Vagina (tissue), 2 donors: ENCODE data around the gene ATP2B2. TPM values are rescaled to one million over a fixed set of nuclear protein-coding genes. Genes with fewer than 3 reads are reported as not detected.

Experiments
- DNase-seq, 2 donors: peaks; one replicate each; pipeline ENCODE4 v3.0.0-alpha.2; 2017; ENCODE audit errors: extremely low spot score in 2 of 2
- H3K27ac ChIP-seq: fragments of 200-600 bp; sonication (generic); one replicate; pipeline ENCODE4 v1.5.1; 2019
- H3K27me3 ChIP-seq: fragments of 200-600 bp; sonication (generic); one replicate; pipeline ENCODE4 v1.5.1; 2019
- H3K36me3 ChIP-seq, 2 donors: fragments of 200-600 bp; sonication (generic); one replicate each; pipeline ENCODE4 v1.5.1; 2017 to 2019
- H3K4me1 ChIP-seq: fragments of 200-600 bp; sonication (generic); one replicate; pipeline ENCODE4 v1.5.1; 2019
- H3K4me3 ChIP-seq, 2 donors: fragments of 200-600 bp; sonication (generic); 1 replicate in 1 of 2; 2 replicates in 1 of 2; pipeline ENCODE4 v1.5.1; 2016 to 2019
- H3K9me3 ChIP-seq: fragments of 200-600 bp; sonication (generic); one replicate; pipeline ENCODE4 v1.5.1; 2019
- POLR2A ChIP-seq, 2 donors: fragments of 450-650 bp; IDR thresholded peaks; one replicate each; pipeline ENCODE4 v1.6.1; 2017; ENCODE audit warnings: antibody characterized with exemption in 2 of 2, mild to moderate bottlenecking in 2 of 2, moderate library complexity in 2 of 2
- POLR2AphosphoS5 ChIP-seq, 2 donors: sonication (generic); formaldehyde crosslinking; IDR thresholded peaks; one replicate each; pipeline ENCODE4 v1.9.0; 2017; ENCODE audit warnings: antibody characterized with exemption in 2 of 2, mild to moderate bottlenecking in 2 of 2, low read depth in 1 of 2; ENCODE audit not compliant: insufficient read depth in 1 of 2
- intact Hi-C: fragments of 100-400 bp; cut with DNase I; formaldehyde crosslinking; loops from one replicate; pipeline ENCODE4 v1.15.1; 2023
- total RNA-seq: library from RNA; depleted of rRNA; stranded (reverse); fragments of >200 nt; gene quantifications from one replicate; pipeline ENCODE4 v1.2.3, GENCODE V29; 2016
- TF ChIP-seq, protein P1 (sequence below), 3 experiments: fragments of 450-650 bp in 2 of 3; fragments of 200-600 bp in 1 of 3; sonication (generic) in 1 of 3; IDR thresholded peaks; one replicate each; pipeline ENCODE4 v1.5.1; 2017 to 2019; ENCODE audit warnings: antibody characterized with exemption in 3 of 3, mild to moderate bottlenecking in 2 of 3, moderate library complexity in 2 of 3

ATP2B2 gene
- total RNA-seq, 1 donor from 2014 or later, result 0.25 TPM

DNA sequence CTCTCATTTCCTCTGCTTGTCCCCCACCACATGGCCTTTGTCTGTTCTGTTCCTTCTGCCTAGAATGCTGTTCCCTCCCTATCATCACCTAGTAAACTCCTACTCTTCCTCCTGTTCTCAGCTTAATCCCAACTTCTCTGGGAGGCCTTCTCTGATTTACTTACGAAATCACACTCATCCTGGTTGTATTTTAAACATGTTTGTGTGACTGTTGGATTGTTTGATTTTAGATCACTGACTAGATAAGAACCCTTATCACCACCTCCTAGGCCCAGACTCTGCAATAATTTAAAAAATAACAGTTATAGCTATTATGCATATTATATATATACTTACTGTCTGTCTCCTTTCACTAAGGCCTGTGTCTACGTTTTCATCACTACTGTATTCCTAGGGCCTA, 26.1 kb downstream of the ATP2B2 start:
- H3K36me3 ChIP-seq, result no peaks in the 10 kb centered on the region
- H3K27me3 ChIP-seq, result no peaks in the 10 kb centered on the region
- TF ChIP-seq POLR2A (IDR thresholded peaks at IDR 0.05), result no peak
- TF ChIP-seq, protein P1, sequence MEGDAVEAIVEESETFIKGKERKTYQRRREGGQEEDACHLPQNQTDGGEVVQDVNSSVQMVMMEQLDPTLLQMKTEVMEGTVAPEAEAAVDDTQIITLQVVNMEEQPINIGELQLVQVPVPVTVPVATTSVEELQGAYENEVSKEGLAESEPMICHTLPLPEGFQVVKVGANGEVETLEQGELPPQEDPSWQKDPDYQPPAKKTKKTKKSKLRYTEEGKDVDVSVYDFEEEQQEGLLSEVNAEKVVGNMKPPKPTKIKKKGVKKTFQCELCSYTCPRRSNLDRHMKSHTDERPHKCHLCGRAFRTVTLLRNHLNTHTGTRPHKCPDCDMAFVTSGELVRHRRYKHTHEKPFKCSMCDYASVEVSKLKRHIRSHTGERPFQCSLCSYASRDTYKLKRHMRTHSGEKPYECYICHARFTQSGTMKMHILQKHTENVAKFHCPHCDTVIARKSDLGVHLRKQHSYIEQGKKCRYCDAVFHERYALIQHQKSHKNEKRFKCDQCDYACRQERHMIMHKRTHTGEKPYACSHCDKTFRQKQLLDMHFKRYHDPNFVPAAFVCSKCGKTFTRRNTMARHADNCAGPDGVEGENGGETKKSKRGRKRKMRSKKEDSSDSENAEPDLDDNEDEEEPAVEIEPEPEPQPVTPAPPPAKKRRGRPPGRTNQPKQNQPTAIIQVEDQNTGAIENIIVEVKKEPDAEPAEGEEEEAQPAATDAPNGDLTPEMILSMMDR (IDR thresholded peaks at IDR 0.05), result no peak
- no peak overlapping the region for H3K4me3 ChIP-seq
- no peaks in the 10 kb centered on the region for H3K9me3 ChIP-seq
- H3K4me1 ChIP-seq, result no peaks in the 10 kb centered on the region
- no peak for DNase-seq
- H3K27ac ChIP-seq, result no peak overlapping the region
- intact Hi-C loops, result no loop called here

DNA sequence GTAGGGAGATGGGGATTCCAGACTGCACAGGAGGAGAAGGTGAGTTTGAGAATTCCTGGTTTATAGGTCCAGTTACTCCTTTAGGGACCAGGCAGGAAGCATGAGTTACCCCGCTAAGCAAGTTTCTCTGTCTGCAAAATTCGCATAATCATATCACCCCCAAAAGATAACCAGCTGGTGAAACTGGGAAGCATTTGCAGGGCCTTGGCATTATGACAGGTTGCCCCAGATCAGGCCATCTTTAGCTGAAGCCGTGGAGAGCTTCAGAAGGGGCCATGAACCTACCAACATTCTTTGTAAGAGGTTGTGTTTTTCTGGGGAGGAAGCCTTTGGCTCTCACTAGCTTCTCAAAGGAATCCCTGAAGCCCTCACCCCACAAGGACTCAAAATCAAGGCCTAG, 29.4 kb downstream of the ATP2B2 start:
- H3K9me3 ChIP-seq, result no peaks in the 10 kb centered on the region
- no peaks in the 10 kb centered on the region for H3K4me1 ChIP-seq
- no peaks in the 10 kb centered on the region for H3K27me3 ChIP-seq
- intact Hi-C loops, result no loop called here
- H3K27ac ChIP-seq, result no peak overlapping the region
- no peak overlapping the region for H3K4me3 ChIP-seq
- H3K36me3 ChIP-seq, result no peaks in the 10 kb centered on the region
- TF ChIP-seq POLR2AphosphoS5 (IDR thresholded peaks at IDR 0.05; ENCODE audit: insufficient read depth in 1 of 2, low read depth in 1 of 2) (no peak), POLR2A (IDR thresholded peaks at IDR 0.05) (no peak)
- TF ChIP-seq, protein P1 (IDR thresholded peaks at IDR 0.05), result no peak
- DNase-seq, result no peak

DNA sequence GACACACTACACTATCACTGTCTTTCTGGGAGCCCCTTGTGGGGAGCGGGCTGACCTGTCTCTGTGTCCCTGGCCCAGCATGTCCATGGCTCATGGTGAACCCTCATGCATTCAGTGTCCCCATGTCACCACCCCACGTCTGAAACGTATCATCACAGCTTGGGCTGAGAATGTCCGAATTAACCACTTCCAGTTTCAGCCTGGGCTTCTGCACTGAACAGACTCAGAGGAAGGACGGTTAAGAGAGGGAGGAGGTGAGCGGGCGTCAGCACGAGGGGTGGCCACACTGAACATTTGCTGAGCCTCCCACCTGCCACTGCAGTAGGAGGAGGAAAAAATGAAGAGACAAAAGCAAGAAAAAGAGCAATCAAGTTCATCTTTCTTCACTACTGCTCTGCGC, 30.5 kb downstream of the ATP2B2 start:
- no peaks in the 10 kb centered on the region for H3K36me3 ChIP-seq
- H3K4me3 ChIP-seq, result no peak overlapping the region
- no peak overlapping the region for H3K27ac ChIP-seq
- no peaks in the 10 kb centered on the region for H3K4me1 ChIP-seq
- H3K27me3 ChIP-seq, result no peaks in the 10 kb centered on the region
- intact Hi-C loops, result no loop called here
- DNase-seq, result no peak
- no peaks in the 10 kb centered on the region for H3K9me3 ChIP-seq
- TF ChIP-seq POLR2A (IDR thresholded peaks at IDR 0.05) (no peak), POLR2AphosphoS5 (IDR thresholded peaks at IDR 0.05; ENCODE audit: insufficient read depth in 1 of 2, low read depth in 1 of 2) (no peak)
- TF ChIP-seq, protein P1 (IDR thresholded peaks at IDR 0.05), result no peak

DNA sequence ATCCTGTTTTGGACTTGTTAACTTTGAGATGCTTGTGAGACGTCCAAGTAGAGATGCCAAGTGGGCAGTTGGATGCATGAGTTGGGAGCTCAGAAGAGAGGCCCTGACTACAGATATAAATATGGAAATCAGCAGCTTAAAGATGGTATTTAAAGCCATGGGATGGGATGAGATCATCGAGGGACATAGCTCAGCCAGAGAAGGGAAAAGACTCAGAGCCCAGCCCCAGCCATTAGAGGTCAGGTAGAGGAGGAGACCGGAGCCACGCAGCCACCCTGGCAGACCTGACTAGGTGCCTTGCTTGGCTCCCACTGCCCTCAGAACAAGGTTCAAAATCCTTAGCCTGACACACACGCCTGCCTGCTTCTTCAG, 31.1 kb downstream of the ATP2B2 start:
- H3K36me3 ChIP-seq, result no peaks in the 10 kb centered on the region
- no peaks in the 10 kb centered on the region for H3K9me3 ChIP-seq
- no peaks in the 10 kb centered on the region for H3K27me3 ChIP-seq
- H3K4me1 ChIP-seq, result no peaks in the 10 kb centered on the region
- no peak for DNase-seq
- H3K27ac ChIP-seq, result no peak overlapping the region
- intact Hi-C loops, result no loop called here
- no peak overlapping the region for H3K4me3 ChIP-seq
- TF ChIP-seq POLR2AphosphoS5 (IDR thresholded peaks at IDR 0.05; ENCODE audit: insufficient read depth in 1 of 2, low read depth in 1 of 2), result no peak
- no peak for TF ChIP-seq POLR2A (IDR thresholded peaks at IDR 0.05)
- TF ChIP-seq, protein P1 (IDR thresholded peaks at IDR 0.05), result no peak

DNA sequence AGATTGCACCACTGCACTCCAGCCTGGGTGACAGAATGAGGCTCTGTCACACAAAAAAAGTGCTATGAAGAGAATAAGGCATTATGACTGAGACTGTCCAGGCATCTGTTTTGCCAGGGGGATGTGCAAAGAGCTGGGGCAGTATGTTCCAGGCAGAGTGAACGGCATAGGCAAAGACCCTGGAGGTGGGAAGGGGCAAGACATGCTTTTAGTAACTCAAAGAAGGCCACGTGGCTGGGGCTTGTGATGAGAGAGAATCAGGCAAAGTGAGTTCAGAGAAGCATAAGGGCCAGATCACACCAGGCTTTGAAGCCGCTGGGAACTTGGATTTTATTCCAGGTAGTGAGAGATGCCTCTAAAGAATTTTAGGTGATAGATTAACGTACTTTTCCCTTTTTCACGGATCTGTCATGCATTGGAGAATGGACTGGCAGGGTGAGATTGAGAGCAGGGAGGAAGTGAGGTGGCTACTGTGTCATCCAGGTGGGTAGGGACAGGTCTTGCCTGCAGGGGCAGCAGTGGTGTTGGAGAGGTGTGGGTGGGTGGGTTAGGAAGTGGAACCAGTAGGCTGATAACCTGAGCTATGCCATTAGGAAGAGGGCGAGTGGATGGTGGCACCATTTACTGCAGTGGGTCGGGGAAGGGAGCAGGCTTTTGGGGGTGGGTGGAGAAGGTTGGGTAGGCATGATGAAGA, 31.7 kb downstream of the ATP2B2 start:
- H3K4me3 ChIP-seq, result no peak overlapping the region
- TF ChIP-seq POLR2AphosphoS5 (IDR thresholded peaks at IDR 0.05; ENCODE audit: insufficient read depth in 1 of 2, low read depth in 1 of 2) (no peak), POLR2A (IDR thresholded peaks at IDR 0.05) (no peak)
- TF ChIP-seq, protein P1 (IDR thresholded peaks at IDR 0.05), result no peak
- H3K36me3 ChIP-seq, result no peaks in the 10 kb centered on the region
- no peak for DNase-seq
- intact Hi-C loops, result no loop called here
- H3K9me3 ChIP-seq, result no peaks in the 10 kb centered on the region
- no peaks in the 10 kb centered on the region for H3K27me3 ChIP-seq
- H3K4me1 ChIP-seq, result no peaks in the 10 kb centered on the region
- no peak overlapping the region for H3K27ac ChIP-seq
